Measurements from ENCODE around the gene AKR1A1.

The AKR1A1 gene

DNA sequence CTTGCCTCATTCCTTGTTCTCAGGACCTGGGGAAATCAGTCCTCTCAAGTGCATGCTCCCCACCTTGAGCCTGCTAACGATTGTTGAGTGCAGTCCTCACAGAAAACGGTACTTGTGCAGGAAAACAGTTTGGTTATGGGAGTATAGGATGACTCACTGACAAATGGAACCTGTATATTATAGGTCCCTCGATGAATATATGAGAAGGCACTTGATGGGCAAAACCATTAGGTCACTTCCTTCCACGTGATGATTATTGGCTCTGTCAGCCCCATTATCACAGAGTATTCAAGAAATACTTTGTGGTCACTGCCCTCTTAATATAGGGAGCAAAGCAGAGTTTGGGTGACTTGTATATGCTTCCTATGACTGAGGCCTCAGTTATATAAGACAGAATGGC is 67.0 kb downstream of the AKR1A1 start:
- Histone ChIP-seq H3K27me3 (ENCODE audit: insufficient read depth, poor library complexity, severe bottlenecking) (no peaks in the 10 kb centered on the region), H3K27ac (replicated peaks) (no peak overlapping the region), H3K4me3 (replicated peaks; ENCODE audit: insufficient read depth, low read length) (no peak overlapping the region)
- TF ChIP-seq SPI1 (IDR thresholded peaks at IDR 0.05; ENCODE audit: borderline replicate concordance, low read depth) = no peak
- no peak for TF ChIP-seq POLR2AphosphoS5 (IDR thresholded peaks at IDR 0.05; ENCODE audit: low read depth)
- no peak for TF ChIP-seq GABPA (IDR thresholded peaks at IDR 0.05; ENCODE audit: low read depth)
- TF ChIP-seq, protein P1, sequence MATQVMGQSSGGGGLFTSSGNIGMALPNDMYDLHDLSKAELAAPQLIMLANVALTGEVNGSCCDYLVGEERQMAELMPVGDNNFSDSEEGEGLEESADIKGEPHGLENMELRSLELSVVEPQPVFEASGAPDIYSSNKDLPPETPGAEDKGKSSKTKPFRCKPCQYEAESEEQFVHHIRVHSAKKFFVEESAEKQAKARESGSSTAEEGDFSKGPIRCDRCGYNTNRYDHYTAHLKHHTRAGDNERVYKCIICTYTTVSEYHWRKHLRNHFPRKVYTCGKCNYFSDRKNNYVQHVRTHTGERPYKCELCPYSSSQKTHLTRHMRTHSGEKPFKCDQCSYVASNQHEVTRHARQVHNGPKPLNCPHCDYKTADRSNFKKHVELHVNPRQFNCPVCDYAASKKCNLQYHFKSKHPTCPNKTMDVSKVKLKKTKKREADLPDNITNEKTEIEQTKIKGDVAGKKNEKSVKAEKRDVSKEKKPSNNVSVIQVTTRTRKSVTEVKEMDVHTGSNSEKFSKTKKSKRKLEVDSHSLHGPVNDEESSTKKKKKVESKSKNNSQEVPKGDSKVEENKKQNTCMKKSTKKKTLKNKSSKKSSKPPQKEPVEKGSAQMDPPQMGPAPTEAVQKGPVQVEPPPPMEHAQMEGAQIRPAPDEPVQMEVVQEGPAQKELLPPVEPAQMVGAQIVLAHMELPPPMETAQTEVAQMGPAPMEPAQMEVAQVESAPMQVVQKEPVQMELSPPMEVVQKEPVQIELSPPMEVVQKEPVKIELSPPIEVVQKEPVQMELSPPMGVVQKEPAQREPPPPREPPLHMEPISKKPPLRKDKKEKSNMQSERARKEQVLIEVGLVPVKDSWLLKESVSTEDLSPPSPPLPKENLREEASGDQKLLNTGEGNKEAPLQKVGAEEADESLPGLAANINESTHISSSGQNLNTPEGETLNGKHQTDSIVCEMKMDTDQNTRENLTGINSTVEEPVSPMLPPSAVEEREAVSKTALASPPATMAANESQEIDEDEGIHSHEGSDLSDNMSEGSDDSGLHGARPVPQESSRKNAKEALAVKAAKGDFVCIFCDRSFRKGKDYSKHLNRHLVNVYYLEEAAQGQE (IDR thresholded peaks at IDR 0.05; ENCODE audit: insufficient replicate concordance, low read depth) = no peak
- TF ChIP-seq CTCF (IDR thresholded peaks at IDR 0.05; ENCODE audit: insufficient read depth, low read length) = no peak
- no peak for DNase-seq (ENCODE audit: low read depth in 1 of 2, low spot score in 1 of 2)

DNA sequence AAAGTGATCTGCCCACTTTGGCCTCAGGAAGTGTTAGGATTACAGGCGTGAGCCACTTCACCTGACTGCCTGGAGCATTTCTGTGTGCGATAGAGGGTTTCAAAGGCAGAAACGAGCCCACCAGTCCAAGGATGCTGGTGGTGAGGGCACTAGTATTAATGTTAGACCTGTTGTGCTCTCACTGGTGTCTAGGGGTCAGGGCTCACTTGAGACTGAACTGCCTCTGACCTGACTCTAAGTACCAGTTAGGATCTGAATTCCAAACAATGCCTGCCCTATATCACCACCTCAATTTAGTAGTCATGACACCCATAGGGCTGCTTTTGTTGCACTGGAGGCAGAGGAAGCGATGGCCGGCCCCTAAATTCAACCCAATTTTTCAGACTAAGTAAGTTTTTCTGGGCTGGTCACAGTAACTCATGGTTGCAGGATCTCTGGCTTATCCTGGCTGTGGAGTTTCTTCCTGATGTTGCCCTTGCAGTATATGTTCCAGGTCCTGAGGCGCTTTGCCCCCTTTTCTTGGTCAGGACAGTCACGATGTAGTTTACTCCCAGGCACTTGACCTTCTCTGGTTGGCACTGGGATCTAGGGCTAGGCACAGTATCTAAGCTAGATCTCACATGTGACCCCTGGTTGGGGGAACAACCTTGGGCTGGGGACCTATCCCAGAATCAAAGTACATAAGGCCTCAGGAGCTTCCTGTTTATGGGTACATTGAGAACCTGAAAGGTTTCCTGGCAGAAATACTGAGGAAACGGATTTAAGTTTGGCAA is 68.7 kb downstream of the AKR1A1 start:
- DNase-seq (ENCODE audit: low read depth in 1 of 2, low spot score in 1 of 2) = no peak
- TF ChIP-seq GABPA (IDR thresholded peaks at IDR 0.05; ENCODE audit: low read depth) (no peak), POLR2AphosphoS5 (IDR thresholded peaks at IDR 0.05; ENCODE audit: low read depth) (peak; percentile 64; the same call in 1 of the 2 replicates)
- Histone ChIP-seq H3K4me3 (replicated peaks; ENCODE audit: insufficient read depth, low read length) (no peak overlapping the region), H3K27ac (replicated peaks) (no peak overlapping the region), H3K27me3 (ENCODE audit: insufficient read depth, poor library complexity, severe bottlenecking) (no peaks in the 10 kb centered on the region)
